MCF 10A (cell line): Measurements from ENCODE around the gene UVSSA. TPM values are rescaled to one million over a fixed set of nuclear protein-coding genes. Genes with fewer than 3 reads are reported as not detected.

ENCODE experiments used
- BruUV-seq: library from RNA; stranded (reverse); fragments of 400-500 nt; replicated peaks from 2 replicates; lab custom pipeline; 2021; lab: Mats Ljungman, UMichigan
- CTCF ChIA-PET: fragments of 300-600 bp; sonication (Branson Sonifier 250); formaldehyde crosslinking; extraction: SDS; loops from one replicate; lab custom pipeline; 2021; ENCODE audit warnings: antibody characterized with exemption, inconsistent platforms; lab: Yijun Ruan, JAX
- POLR2A ChIA-PET: fragments of 300-600, 350-650 bp; sonication (Branson Sonifier 250); formaldehyde crosslinking; extraction: SDS; loops from one replicate; lab custom pipeline; 2020; ENCODE audit warnings: antibody characterized with exemption, inconsistent platforms; lab: Yijun Ruan, JAX
- DNase-seq: peaks from one replicate; pipeline ENCODE4 v3.0.0-alpha.2; 2018; ENCODE audit not compliant: unreplicated experiment
- H3K27ac Mint-ChIP-seq: one replicate; pipeline ENCODE4 v1.8.0; 2022; ENCODE audit warnings: mild to moderate bottlenecking, low read depth, mixed read lengths; ENCODE audit not compliant: unreplicated experiment
- H3K27me3 Mint-ChIP-seq: one replicate; pipeline ENCODE4 v1.8.0; 2022; ENCODE audit warnings: mixed read lengths; ENCODE audit not compliant: insufficient read depth, unreplicated experiment
- H3K36me3 Mint-ChIP-seq: one replicate; pipeline ENCODE4 v1.8.0; 2022; ENCODE audit warnings: mild to moderate bottlenecking, moderate library complexity, mixed read lengths; ENCODE audit not compliant: insufficient read depth, unreplicated experiment
- H3K4me1 Mint-ChIP-seq: one replicate; pipeline ENCODE4 v1.8.0; 2022; ENCODE audit warnings: mixed read lengths; ENCODE audit not compliant: insufficient read depth, unreplicated experiment
- H3K4me3 Mint-ChIP-seq: one replicate; pipeline ENCODE4 v1.8.0; 2022; ENCODE audit warnings: mild to moderate bottlenecking, moderate library complexity, mixed read lengths; ENCODE audit not compliant: unreplicated experiment
- H3K9me3 Mint-ChIP-seq: one replicate; pipeline ENCODE4 v1.8.0; 2022; ENCODE audit warnings: mixed read lengths; ENCODE audit not compliant: unreplicated experiment
- CTCF ChIP-seq: fragments of 200-600 bp; IDR thresholded peaks from one replicate; pipeline ENCODE4 v1.8.0; 2022; ENCODE audit warnings: antibody characterized with exemption, mild to moderate bottlenecking; ENCODE audit not compliant: unreplicated experiment
- intact Hi-C: fragments of 100-400 bp; cut with micrococcal nuclease; formaldehyde crosslinking; loops from 2 replicates; pipeline ENCODE4 v1.14.1; 2022
- total RNA-seq: library from RNA; stranded (reverse); gene quantifications from 2 replicates; pipeline ENCODE4 v1.2.3, GENCODE V29; 2022

The UVSSA gene
- total RNA-seq, 1 experiment from 2014 or later, result 43.6 TPM

GRCh38 chr4:1299301-1299860 is 47.6 kb upstream of the UVSSA start:
- H3K27me3 Mint-ChIP-seq, result no peaks in the 10 kb centered on the region
- H3K4me3 Mint-ChIP-seq, result no peak overlapping the region
- no peak for TF ChIP-seq CTCF
- intact Hi-C loops, result no loop called here
- H3K9me3 Mint-ChIP-seq, result no peaks in the 10 kb centered on the region
- no peak for DNase-seq
- ChIA-PET POLR2A (interaction anchor here (2.5 to 4.0 kb wide), 3 partner anchors 9 to 31 kb away, joined by 13 to 87 read pairs (median 29); partner anchors contain the start of gene MAEA), CTCF (interaction anchor here (0.7 to 1.0 kb wide), 2 partner anchors 155 to 168 kb away, joined by 3 to 6 read pairs; no protein-coding TSS in a partner anchor)
- H3K27ac Mint-ChIP-seq, result peak overlapping the region; percentile 80
- BruUV-seq, result no TSS peak
- H3K4me1 Mint-ChIP-seq, result peaks cover 36% of the 10 kb centered on the region
- H3K36me3 Mint-ChIP-seq, result peaks cover 26% of the 10 kb centered on the region

GRCh38 chr4:1300466-1301455 is 46.2 kb upstream of the UVSSA start:
- Mint-ChIP-seq H3K9me3 (no peaks in the 10 kb centered on the region), H3K27me3 (no peaks in the 10 kb centered on the region), H3K36me3 (peaks cover 26% of the 10 kb centered on the region), H3K4me1 (peaks cover 47% of the 10 kb centered on the region), H3K27ac (peak overlapping the region; percentile 70), H3K4me3 (peak overlapping the region; percentile 4)
- TF ChIP-seq CTCF, result no peak
- intact Hi-C loops, result loop anchor here (5.0 kb wide), 1 partner anchor 47 kb away; the partner anchor contains the start of gene UVSSA
- peak; percentile 96 for DNase-seq
- CTCF ChIA-PET, result interaction anchor here (0.6 to 2.2 kb wide), 8 partner anchors 10 to 615 kb away, joined by 3 to 9 read pairs (median 4); no protein-coding TSS in a partner anchor
- no TSS peak for BruUV-seq
- POLR2A ChIA-PET, result interaction anchor here (0.7 to 4.0 kb wide), 13 partner anchors 9 to 369 kb away, joined by 3 to 87 read pairs (median 5); partner anchors contain the start of genes CTBP1, GAK, MAEA and TMEM175

GRCh38 chr4:1302159-1302558 is 44.8 kb upstream of the UVSSA start:
- Mint-ChIP-seq H3K27me3 (no peaks in the 10 kb centered on the region), H3K9me3 (no peaks in the 10 kb centered on the region), H3K36me3 (peaks cover 39% of the 10 kb centered on the region), H3K4me3 (no peak overlapping the region), H3K4me1 (peaks cover 39% of the 10 kb centered on the region), H3K27ac (peak overlapping the region; percentile 70)
- TF ChIP-seq CTCF, result no peak
- POLR2A ChIA-PET, result interaction anchor here (2.0 to 4.0 kb wide), 3 partner anchors 11 to 46 kb away, joined by 9 to 87 read pairs (median 29); partner anchors contain the start of gene MAEA
- no TSS peak for BruUV-seq
- no peak for DNase-seq
- CTCF ChIA-PET, result interaction anchor here (1.1 kb wide), 1 partner anchor 21 kb away, joined by 3 read pairs; no protein-coding TSS in a partner anchor
- intact Hi-C loops, result loop anchor here (5.0 kb wide), 1 partner anchor 45 kb away; the partner anchor contains the start of gene UVSSA
